ENCODE data around the gene CFAP298. TPM values are rescaled to one million over a fixed set of nuclear protein-coding genes. Genes with fewer than 3 reads are reported as not detected.
"Not testable (repeated sequence)": the region's sequence is repeated elsewhere in the genome, so short reads cannot be mapped to it uniquely, and the experiment has no call there.

Gene CFAP298
- total RNA-seq, result 10 to 100 TPM; 33.8 to 36.2 TPM

- Mint-ChIP-seq H3K4me3 (peak within 1 kb of the TSS; percentile 99), H3K4me1 (peaks cover 10% of the 10 kb centered on the region), H3K27me3 (peaks cover 6% of the 10 kb centered on the region), H3K9me3 (no peaks in the 10 kb centered on the region), H3K27ac (peak within 1 kb of the TSS; percentile 90), H3K36me3 (peaks cover 5% of the 10 kb centered on the region)
- POLR2A ChIA-PET, result interaction anchor here (0.6 to 2.8 kb wide), 7 partner anchors 43 to 220 kb away, joined by 3 to 18 read pairs (median 5); partner anchors contain the start of genes PAXBP1, SYNJ1 and URB1
- ATAC-seq (ENCODE audit: low read depth) (peak; percentile 90), DNase-seq (peak; percentile 85)
These were observed at the start of gene CFAP298 for GRCh38 chr21:32612075-32612998. Gene CFAP298, minus strand, starts transcription at chr21:32612377. Its CDS starts 134 bp downstream, at chr21:32612243.

- H3K27ac Mint-ChIP-seq; H3K27me3 Mint-ChIP-seq; POLR2A ChIA-PET; H3K9me3 Mint-ChIP-seq; H3K4me1 Mint-ChIP-seq; H3K4me3 Mint-ChIP-seq; DNase-seq; ATAC-seq (ENCODE audit: low read depth): not testable (repeated sequence)
- peaks cover 64% of the 10 kb centered on the region for H3K36me3 Mint-ChIP-seq
These were observed 49.0 kb upstream of the CFAP298 start for GRCh38 chr21:32661026-32661782.

GRCh38 chr21:32658524-32658923 is 46.3 kb upstream of the CFAP298 start:
- H3K4me3 Mint-ChIP-seq, result no peak overlapping the region

GRCh38 chr21:32653326-32653901 is 41.2 kb upstream of the CFAP298 start:
- no peak for DNase-seq
- POLR2A ChIA-PET, result no interaction called here

More at GRCh38 chr21:32658524-32658923, 46.3 kb upstream of the CFAP298 start:
- DNase-seq (no peak), ATAC-seq (ENCODE audit: low read depth) (no peak)
- no peaks in the 10 kb centered on the region for H3K27me3 Mint-ChIP-seq
- peaks cover 42% of the 10 kb centered on the region for H3K36me3 Mint-ChIP-seq
- H3K4me1 Mint-ChIP-seq, result no peaks in the 10 kb centered on the region
- H3K9me3 Mint-ChIP-seq, result peaks cover 3% of the 10 kb centered on the region
- POLR2A ChIA-PET, result interaction anchor here (0.8 kb wide), 1 partner anchor 132 kb away, joined by 3 read pairs; no protein-coding TSS in a partner anchor
- H3K27ac Mint-ChIP-seq, result no peak overlapping the region

GRCh38 chr21:32648165-32648564 is 36.0 kb upstream of the CFAP298 start:
- Mint-ChIP-seq H3K4me3 (no peak overlapping the region), H3K9me3 (no peaks in the 10 kb centered on the region), H3K27me3 (no peaks in the 10 kb centered on the region), H3K4me1 (peaks cover 8% of the 10 kb centered on the region), H3K36me3 (peaks cover 1% of the 10 kb centered on the region), H3K27ac (no peak overlapping the region)
- POLR2A ChIA-PET, result no interaction called here
- ATAC-seq (ENCODE audit: low read depth) (no peak), DNase-seq (no peak)

More at GRCh38 chr21:32653326-32653901, 41.2 kb upstream of the CFAP298 start:
- ATAC-seq (ENCODE audit: low read depth), result peak; percentile 68
- Mint-ChIP-seq H3K27ac (no peak overlapping the region), H3K36me3 (peaks cover 18% of the 10 kb centered on the region), H3K4me3 (no peak overlapping the region), H3K9me3 (no peaks in the 10 kb centered on the region), H3K4me1 (peaks cover 8% of the 10 kb centered on the region), H3K27me3 (no peaks in the 10 kb centered on the region)

GRCh38 chr21:32645261-32646182 is 33.3 kb upstream of the CFAP298 start:
- peaks cover 2% of the 10 kb centered on the region for H3K36me3 Mint-ChIP-seq
- no peaks in the 10 kb centered on the region for H3K9me3 Mint-ChIP-seq
- no peak for ATAC-seq (ENCODE audit: low read depth)
- POLR2A ChIA-PET, result interaction anchor here (0.6 kb wide), 1 partner anchor 45 kb away, joined by 6 read pairs; no protein-coding TSS in a partner anchor
- H3K4me1 Mint-ChIP-seq, result peaks cover 6% of the 10 kb centered on the region
- H3K27ac Mint-ChIP-seq, result no peak overlapping the region
- no peaks in the 10 kb centered on the region for H3K27me3 Mint-ChIP-seq
- no peak for DNase-seq
- H3K4me3 Mint-ChIP-seq, result no peak overlapping the region

GRCh38 chr21:32641710-32642698 is 29.8 kb upstream of the CFAP298 start:
- POLR2A ChIA-PET, result no interaction called here
- no peaks in the 10 kb centered on the region for H3K27me3 Mint-ChIP-seq
- no peak for ATAC-seq (ENCODE audit: low read depth)
- H3K4me3 Mint-ChIP-seq, result no peak overlapping the region
- DNase-seq, result no peak
- H3K36me3 Mint-ChIP-seq, result peaks cover 10% of the 10 kb centered on the region
- H3K4me1 Mint-ChIP-seq, result peaks cover 4% of the 10 kb centered on the region
- H3K27ac Mint-ChIP-seq, result no peak overlapping the region
- no peaks in the 10 kb centered on the region for H3K9me3 Mint-ChIP-seq

- Mint-ChIP-seq H3K27me3 (peaks cover 13% of the 10 kb centered on the region), H3K4me1 (peaks cover 4% of the 10 kb centered on the region), H3K36me3 (peaks cover 8% of the 10 kb centered on the region), H3K27ac (no peak overlapping the region), H3K4me3 (no peak overlapping the region), H3K9me3 (no peaks in the 10 kb centered on the region)
- ATAC-seq (ENCODE audit: low read depth) (no peak), DNase-seq (no peak)
- POLR2A ChIA-PET, result no interaction called here
These were observed 14.5 kb upstream of the CFAP298 start for GRCh38 chr21:32626621-32627196.

- POLR2A ChIA-PET; H3K4me3 Mint-ChIP-seq; DNase-seq; H3K27ac Mint-ChIP-seq; H3K9me3 Mint-ChIP-seq; H3K4me1 Mint-ChIP-seq; ATAC-seq (ENCODE audit: low read depth); H3K36me3 Mint-ChIP-seq: not testable (repeated sequence)
- H3K27me3 Mint-ChIP-seq, result peaks cover 27% of the 10 kb centered on the region
These were observed 6.0 kb upstream of the CFAP298 start for GRCh38 chr21:32618218-32618617.

- H3K36me3 Mint-ChIP-seq, result peaks cover 5% of the 10 kb centered on the region
- peaks cover 10% of the 10 kb centered on the region for H3K4me1 Mint-ChIP-seq
- H3K27me3 Mint-ChIP-seq, result peaks cover 10% of the 10 kb centered on the region
- POLR2A ChIA-PET, result interaction anchor here (2.4 to 2.8 kb wide), 2 partner anchors 157 to 221 kb away, joined by 10 to 18 read pairs; partner anchors contain the start of genes PAXBP1 and URB1
- no peaks in the 10 kb centered on the region for H3K9me3 Mint-ChIP-seq
- H3K4me3 Mint-ChIP-seq, result peak overlapping the region; percentile 99
- no peak overlapping the region for H3K27ac Mint-ChIP-seq
- ATAC-seq (ENCODE audit: low read depth), result no peak
- DNase-seq, result no peak
These were observed 1.4 kb upstream of the CFAP298 start for GRCh38 chr21:32613436-32614043.

- POLR2A ChIA-PET, result interaction anchor here (1.1 to 2.8 kb wide), 4 partner anchors 114 to 221 kb away, joined by 4 to 18 read pairs (median 8); partner anchors contain the start of genes PAXBP1, SYNJ1 and URB1
- peak; percentile 3 for ATAC-seq (ENCODE audit: low read depth)
- H3K4me3 Mint-ChIP-seq, result peak overlapping the region; percentile 99
- H3K9me3 Mint-ChIP-seq, result no peaks in the 10 kb centered on the region
- DNase-seq, result no peak
- H3K36me3 Mint-ChIP-seq, result peaks cover 5% of the 10 kb centered on the region
- peaks cover 8% of the 10 kb centered on the region for H3K27me3 Mint-ChIP-seq
- peak overlapping the region; percentile 90 for H3K27ac Mint-ChIP-seq
- H3K4me1 Mint-ChIP-seq, result peaks cover 10% of the 10 kb centered on the region
These were observed 791 bp upstream of the CFAP298 start for GRCh38 chr21:32612999-32613337.

Data from activated naive CD8-positive, alpha-beta T cell treated with anti-CD3 and anti-CD28 coated beads, Interleukin-2, amount 10 ng/mL, durations not matched to agents 7 days and 5 days (primary cell).